ENCODE data around the gene CASP1. TPM values are rescaled to one million over a fixed set of nuclear protein-coding genes. Genes with fewer than 3 reads are reported as not detected.

Gene CASP1
- total RNA-seq, 1 experiment from 2014 or later, result 2.1 TPM

DNA sequence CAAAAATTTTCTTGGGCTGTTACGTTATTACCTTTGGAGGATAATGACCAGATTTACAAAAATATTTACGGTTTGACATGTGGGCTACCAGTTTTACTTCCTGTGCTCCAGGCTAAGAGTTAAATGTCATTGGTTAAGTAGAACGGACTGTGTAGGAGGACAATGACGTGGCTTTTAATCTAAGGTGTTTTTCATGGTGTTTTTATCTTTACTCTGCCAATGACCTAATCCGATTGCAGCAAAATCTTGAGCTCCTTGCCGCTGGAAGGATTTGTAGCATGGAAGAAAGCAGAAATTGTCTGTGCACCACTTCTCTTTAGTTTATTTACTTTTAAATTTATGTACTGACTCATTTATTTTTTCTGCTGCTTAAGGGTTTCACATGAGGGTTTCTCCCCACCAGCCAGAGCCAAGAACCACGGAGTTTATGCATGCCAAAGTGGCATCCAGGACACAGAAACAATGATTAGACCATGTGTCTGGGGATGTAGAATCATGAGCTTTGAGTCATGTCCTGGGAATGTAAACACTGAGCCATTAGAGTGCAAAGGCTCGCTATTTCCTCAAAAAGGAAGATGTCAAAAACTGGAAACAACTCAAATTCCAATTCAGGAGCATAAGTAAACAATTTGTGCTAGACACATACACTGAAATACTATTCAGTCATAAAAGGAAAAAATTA, 12.1 kb upstream of the CASP1 start:
- Histone ChIP-seq H3K27me3 (ENCODE audit: control insufficient read depth, insufficient read depth, low read length) (no peaks in the 10 kb centered on the region), H3K4me3 (ENCODE audit: low read depth in 2 of 2, low read length in 2 of 2) (peak overlapping the region in 1 of 2 experiments; percentile 36; a peak in 2 of 4 replicates), H3K9me3 (ENCODE audit: control insufficient read depth, insufficient read depth, low read depth, low read length) (no peaks in the 10 kb centered on the region; the same call in 1 of the 2 replicates), H3K36me3 (ENCODE audit: control insufficient read depth, insufficient read depth, low read length) (no peaks in the 10 kb centered on the region), H3K4me1 (ENCODE audit: control insufficient read depth, insufficient read depth, low read length) (peaks cover 10% of the 10 kb centered on the region), H3K27ac (ENCODE audit: low read length) (peak overlapping the region; percentile 65)
- intact Hi-C loops (cut with micrococcal nuclease; ENCODE audit: unreplicated experiment), result no loop called here
- no TSS peak for BruUV-seq (replicated peaks)
- TF ChIP-seq TCF7L2 (IDR thresholded peaks at IDR 0.05; ENCODE audit: low read depth, low read length) (peak; percentile 70; the same call in 1 of the 2 replicates), POLR2AphosphoS5 (IDR thresholded peaks at IDR 0.05; ENCODE audit: low read depth, low read length) (peak; percentile 58; the same call in 1 of the 2 replicates), SIN3A (IDR thresholded peaks at IDR 0.05; ENCODE audit: borderline replicate concordance, insufficient read depth, low read depth, low read length) (no peak)
- TF ChIP-seq, protein P1, sequence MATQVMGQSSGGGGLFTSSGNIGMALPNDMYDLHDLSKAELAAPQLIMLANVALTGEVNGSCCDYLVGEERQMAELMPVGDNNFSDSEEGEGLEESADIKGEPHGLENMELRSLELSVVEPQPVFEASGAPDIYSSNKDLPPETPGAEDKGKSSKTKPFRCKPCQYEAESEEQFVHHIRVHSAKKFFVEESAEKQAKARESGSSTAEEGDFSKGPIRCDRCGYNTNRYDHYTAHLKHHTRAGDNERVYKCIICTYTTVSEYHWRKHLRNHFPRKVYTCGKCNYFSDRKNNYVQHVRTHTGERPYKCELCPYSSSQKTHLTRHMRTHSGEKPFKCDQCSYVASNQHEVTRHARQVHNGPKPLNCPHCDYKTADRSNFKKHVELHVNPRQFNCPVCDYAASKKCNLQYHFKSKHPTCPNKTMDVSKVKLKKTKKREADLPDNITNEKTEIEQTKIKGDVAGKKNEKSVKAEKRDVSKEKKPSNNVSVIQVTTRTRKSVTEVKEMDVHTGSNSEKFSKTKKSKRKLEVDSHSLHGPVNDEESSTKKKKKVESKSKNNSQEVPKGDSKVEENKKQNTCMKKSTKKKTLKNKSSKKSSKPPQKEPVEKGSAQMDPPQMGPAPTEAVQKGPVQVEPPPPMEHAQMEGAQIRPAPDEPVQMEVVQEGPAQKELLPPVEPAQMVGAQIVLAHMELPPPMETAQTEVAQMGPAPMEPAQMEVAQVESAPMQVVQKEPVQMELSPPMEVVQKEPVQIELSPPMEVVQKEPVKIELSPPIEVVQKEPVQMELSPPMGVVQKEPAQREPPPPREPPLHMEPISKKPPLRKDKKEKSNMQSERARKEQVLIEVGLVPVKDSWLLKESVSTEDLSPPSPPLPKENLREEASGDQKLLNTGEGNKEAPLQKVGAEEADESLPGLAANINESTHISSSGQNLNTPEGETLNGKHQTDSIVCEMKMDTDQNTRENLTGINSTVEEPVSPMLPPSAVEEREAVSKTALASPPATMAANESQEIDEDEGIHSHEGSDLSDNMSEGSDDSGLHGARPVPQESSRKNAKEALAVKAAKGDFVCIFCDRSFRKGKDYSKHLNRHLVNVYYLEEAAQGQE (IDR thresholded peaks at IDR 0.05; ENCODE audit: insufficient read depth in 1 of 2, low read depth in 2 of 2, low read length in 1 of 2), result 0 out of 4 replicates have a peak, but pooled peaks of 1 of the 2 experiments have one; percentile 36
- TF ChIP-seq, protein P2, sequence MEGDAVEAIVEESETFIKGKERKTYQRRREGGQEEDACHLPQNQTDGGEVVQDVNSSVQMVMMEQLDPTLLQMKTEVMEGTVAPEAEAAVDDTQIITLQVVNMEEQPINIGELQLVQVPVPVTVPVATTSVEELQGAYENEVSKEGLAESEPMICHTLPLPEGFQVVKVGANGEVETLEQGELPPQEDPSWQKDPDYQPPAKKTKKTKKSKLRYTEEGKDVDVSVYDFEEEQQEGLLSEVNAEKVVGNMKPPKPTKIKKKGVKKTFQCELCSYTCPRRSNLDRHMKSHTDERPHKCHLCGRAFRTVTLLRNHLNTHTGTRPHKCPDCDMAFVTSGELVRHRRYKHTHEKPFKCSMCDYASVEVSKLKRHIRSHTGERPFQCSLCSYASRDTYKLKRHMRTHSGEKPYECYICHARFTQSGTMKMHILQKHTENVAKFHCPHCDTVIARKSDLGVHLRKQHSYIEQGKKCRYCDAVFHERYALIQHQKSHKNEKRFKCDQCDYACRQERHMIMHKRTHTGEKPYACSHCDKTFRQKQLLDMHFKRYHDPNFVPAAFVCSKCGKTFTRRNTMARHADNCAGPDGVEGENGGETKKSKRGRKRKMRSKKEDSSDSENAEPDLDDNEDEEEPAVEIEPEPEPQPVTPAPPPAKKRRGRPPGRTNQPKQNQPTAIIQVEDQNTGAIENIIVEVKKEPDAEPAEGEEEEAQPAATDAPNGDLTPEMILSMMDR (IDR thresholded peaks at IDR 0.05), result no peak
- peak; percentile 99 for ATAC-seq
- CTCF ChIA-PET, result interaction anchor here (0.6 kb wide), 1 partner anchor 40 kb away, joined by 3 read pairs; no protein-coding TSS in a partner anchor
- DNase-seq (ENCODE audit: low read depth, low spot score), result peak; percentile 97
- POLR2A ChIA-PET, result interaction anchor here (0.6 kb wide), 2 partner anchors 139 to 468 kb away, joined by 3 read pairs; no protein-coding TSS in a partner anchor
- in situ Hi-C loops (cut with HindIII; ENCODE audit: low pct_unique_long_range_greater_than_20kb, low sequenced_read_pairs), result no loop called here

DNA sequence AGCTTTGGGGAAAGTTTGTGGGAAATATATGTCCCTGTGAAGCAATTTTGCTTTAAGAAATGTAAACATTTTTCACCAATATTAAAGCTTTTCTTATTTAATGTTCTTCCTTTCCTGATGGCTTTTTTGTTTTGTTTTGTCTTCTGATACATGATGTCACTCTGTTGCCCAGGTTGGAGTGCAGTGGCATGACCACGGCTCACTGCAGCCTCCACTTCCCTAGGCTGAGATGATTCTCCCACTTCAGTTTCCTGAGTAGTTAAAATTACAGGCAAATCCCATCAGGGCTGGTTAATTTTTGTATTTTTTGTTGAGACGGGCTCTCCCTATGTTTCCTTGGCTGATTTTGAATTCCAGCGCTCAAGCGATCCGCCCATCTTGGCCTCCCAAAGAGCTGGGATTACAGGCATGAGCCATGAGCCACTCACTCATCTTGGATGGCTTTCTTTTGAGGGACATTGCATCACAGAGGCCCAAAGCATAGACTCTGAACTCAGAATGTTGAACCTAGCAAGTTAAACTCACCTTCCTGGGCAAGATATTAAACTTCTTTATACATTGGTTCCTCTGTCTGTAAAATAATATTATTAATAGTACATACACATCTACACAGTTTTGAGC, 10.8 kb upstream of the CASP1 start:
- Histone ChIP-seq H3K36me3 (ENCODE audit: control insufficient read depth, insufficient read depth, low read length) (no peaks in the 10 kb centered on the region), H3K27ac (ENCODE audit: low read length) (peak overlapping the region; percentile 32; the same call in 1 of the 2 replicates), H3K4me1 (ENCODE audit: control insufficient read depth, insufficient read depth, low read length) (peaks cover 10% of the 10 kb centered on the region), H3K4me3 (ENCODE audit: low read depth in 2 of 2, low read length in 2 of 2) (no peak overlapping the region), H3K9me3 (ENCODE audit: control insufficient read depth, insufficient read depth, low read depth, low read length) (no peaks in the 10 kb centered on the region; the same call in 1 of the 2 replicates), H3K27me3 (ENCODE audit: control insufficient read depth, insufficient read depth, low read length) (no peaks in the 10 kb centered on the region)
- TF ChIP-seq SIN3A (IDR thresholded peaks at IDR 0.05; ENCODE audit: borderline replicate concordance, insufficient read depth, low read depth, low read length) (no peak), POLR2AphosphoS5 (IDR thresholded peaks at IDR 0.05; ENCODE audit: low read depth, low read length) (no peak), TCF7L2 (IDR thresholded peaks at IDR 0.05; ENCODE audit: low read depth, low read length) (no peak)
- TF ChIP-seq, protein P2 (IDR thresholded peaks at IDR 0.05), result no peak
- TF ChIP-seq, protein P1 (IDR thresholded peaks at IDR 0.05; ENCODE audit: insufficient read depth in 1 of 2, low read depth in 2 of 2, low read length in 1 of 2), result no peak
- no TSS peak for BruUV-seq (replicated peaks)
- POLR2A ChIA-PET, result no interaction called here
- CTCF ChIA-PET, result no interaction called here
- DNase-seq (ENCODE audit: low read depth, low spot score) (no peak), ATAC-seq (no peak)
- intact Hi-C loops (cut with micrococcal nuclease; ENCODE audit: unreplicated experiment), result no loop called here
- in situ Hi-C loops (cut with HindIII; ENCODE audit: low pct_unique_long_range_greater_than_20kb, low sequenced_read_pairs), result no loop called here
